AG04450 (cell line): ENCODE data around the gene ITPR1. TPM values are rescaled to one million over a fixed set of nuclear protein-coding genes. Genes with fewer than 3 reads are reported as not detected.
A peak's percentile ranks its signal among the peaks of the same experiment; 100 is the strongest.

Experiments used
- CTCF ChIA-PET: fragments of 300-600, 350-600 bp; formaldehyde crosslinking; extraction: SDS; loops from one replicate; lab custom pipeline; 2022; ENCODE audit warnings: antibody characterized with exemption, inconsistent platforms; lab: Charles Lee
- POLR2A ChIA-PET: fragments of 350-600 bp; formaldehyde crosslinking; extraction: SDS; loops from one replicate; lab custom pipeline; 2021; ENCODE audit warnings: antibody characterized with exemption, inconsistent platforms; lab: Yijun Ruan, JAX
- DNase-seq: peaks from one replicate; pipeline ENCODE4 v3.0.0-alpha.2; 2011; ENCODE audit warnings: low read depth, low spot score
- H3K27ac ChIP-seq: one replicate; pipeline ENCODE4 v1.5.1; 2012; ENCODE audit warnings: low read depth, low read length, control low read depth
- H3K27me3 ChIP-seq: one replicate; pipeline ENCODE4 v1.6.0; 2012; ENCODE audit warnings: low read length; ENCODE audit not compliant: control insufficient read depth, insufficient read depth
- H3K4me3 ChIP-seq: 2 replicates; pipeline ENCODE4 v1.5.1; 2011; ENCODE audit warnings: mild to moderate bottlenecking, low read depth, low read length, control low read depth
- H3K9me3 ChIP-seq: 2 replicates; pipeline ENCODE4 v1.5.1; 2012; ENCODE audit warnings: low read length; ENCODE audit not compliant: control insufficient read depth, insufficient read depth
- CTCF ChIP-seq: IDR thresholded peaks from 2 replicates; pipeline ENCODE4 v1.5.1; 2011; ENCODE audit warnings: low read depth, low read length, control low read depth, inconsistent platforms
- polyA plus RNA-seq: library from polyadenylated mRNA; depleted of rRNA; stranded (reverse); fragments of >200 nt; gene quantifications from 2 replicates; pipeline ENCODE4 v1.2.3, GENCODE V29; 2011

The ITPR1 gene
- polyA plus RNA-seq, 1 experiment = 7.4 TPM

- POLR2A ChIA-PET = interaction anchor here (0.6 to 1.5 kb wide), 3 partner anchors 128 to 381 kb away, joined by 3 to 7 read pairs (median 4); partner anchors contain the start of gene BHLHE40
- CTCF ChIA-PET = interaction anchor here (0.8 to 2.4 kb wide), 16 partner anchors 9 to 370 kb away, joined by 3 to 41 read pairs (median 6); partner anchors contain the start of gene BHLHE40
- H3K9me3 ChIP-seq = no peaks in the 10 kb centered on the region
- no peaks in the 10 kb centered on the region for H3K27me3 ChIP-seq
- H3K27ac ChIP-seq = no peak overlapping the region
- peak; percentile 25; the same call in 1 of the 2 replicates for TF ChIP-seq CTCF
- H3K4me3 ChIP-seq = no peak overlapping the region
- no peak for DNase-seq
These were observed 227.3 kb downstream of the ITPR1 start for GRCh38 chr3:4720316-4721075.

GRCh38 chr3:4721511-4721911, 228.4 kb downstream of the ITPR1 start:
- no peak overlapping the region for H3K4me3 ChIP-seq
- CTCF ChIA-PET = interaction anchor here (0.6 to 2.4 kb wide), 12 partner anchors 10 to 426 kb away, joined by 3 to 41 read pairs (median 6); partner anchors contain the start of gene BHLHE40
- H3K27ac ChIP-seq = peak overlapping the region; percentile 59
- DNase-seq = peak; percentile 76
- H3K9me3 ChIP-seq = no peaks in the 10 kb centered on the region
- TF ChIP-seq CTCF = no peak
- H3K27me3 ChIP-seq = no peaks in the 10 kb centered on the region
- POLR2A ChIA-PET = interaction anchor here (0.6 to 1.5 kb wide), 3 partner anchors 257 to 380 kb away, joined by 4 to 7 read pairs (median 4); partner anchors contain the start of gene BHLHE40

- TF ChIP-seq CTCF = peak; percentile 48
- ChIA-PET CTCF (interaction anchor here (1.0 to 1.4 kb wide), 4 partner anchors 10 to 336 kb away, joined by 3 to 8 read pairs (median 3); no protein-coding TSS in a partner anchor), POLR2A (no interaction called here)
- no peak for DNase-seq
- Histone ChIP-seq H3K27ac (peak overlapping the region; percentile 59), H3K27me3 (no peaks in the 10 kb centered on the region), H3K4me3 (no peak overlapping the region), H3K9me3 (no peaks in the 10 kb centered on the region)
These were observed 229.0 kb downstream of the ITPR1 start for GRCh38 chr3:4722103-4722502.

GRCh38 chr3:4724051-4724629, 231.0 kb downstream of the ITPR1 start:
- no peaks in the 10 kb centered on the region for H3K27me3 ChIP-seq
- no peak for DNase-seq
- H3K4me3 ChIP-seq = no peak overlapping the region
- H3K27ac ChIP-seq = no peak overlapping the region
- POLR2A ChIA-PET = no interaction called here
- TF ChIP-seq CTCF = no peak
- H3K9me3 ChIP-seq = no peaks in the 10 kb centered on the region
- CTCF ChIA-PET = interaction anchor here (3.2 kb wide), 1 partner anchor 12 kb away, joined by 17 read pairs; no protein-coding TSS in a partner anchor
